Measurements from ENCODE around the gene NRG3. TPM values are rescaled to one million over a fixed set of nuclear protein-coding genes. Genes with fewer than 3 reads are reported as not detected.

Gene NRG3
- total and polyA plus RNA-seq, 3 donors from 2014 or later: 2.7 to 3.9 (median 2.7) TPM

- intact Hi-C loops (cut with DNase I; ENCODE audit: low total_unique reads): no loop called here
- 67 to 75% methylated on average over 3 of the region's 3 CpGs for WGBS, 2 donors
- no peaks in the 10 kb centered on the region for H3K4me1 ChIP-seq
- no peaks in the 10 kb centered on the region for H3K27me3 ChIP-seq
- TF ChIP-seq CTCF (IDR thresholded peaks at IDR 0.05) (no peak), POLR2A (IDR thresholded peaks at IDR 0.05) (no peak)
- H3K4me3 ChIP-seq: no peak overlapping the region
- no peak overlapping the region for H3K27ac ChIP-seq
- no peaks in the 10 kb centered on the region for H3K36me3 ChIP-seq (ENCODE audit: low read depth, missing control alignments)
- no peaks in the 10 kb centered on the region for H3K9me3 ChIP-seq
- DNase-seq: no peak
Observed at GRCh38 chr10:82318534-82318933, 443.5 kb downstream of the NRG3 start.

- no peaks in the 10 kb centered on the region for H3K9me3 ChIP-seq
- H3K4me1 ChIP-seq: no peaks in the 10 kb centered on the region
- DNase-seq: no peak
- no peaks in the 10 kb centered on the region for H3K36me3 ChIP-seq (ENCODE audit: low read depth, missing control alignments)
- H3K27ac ChIP-seq: no peak overlapping the region
- WGBS, 2 donors: 82 to 94% methylated on average over 5 of the region's 5 CpGs
- no peak for TF ChIP-seq CTCF (IDR thresholded peaks at IDR 0.05)
- no peak for TF ChIP-seq POLR2A (IDR thresholded peaks at IDR 0.05)
- no peak overlapping the region for H3K4me3 ChIP-seq
- intact Hi-C loops (cut with DNase I; ENCODE audit: low total_unique reads): no loop called here
- H3K27me3 ChIP-seq: no peaks in the 10 kb centered on the region
Observed at GRCh38 chr10:82319074-82319473, 444.1 kb downstream of the NRG3 start.

- DNase-seq: no peak
- 56 to 80% methylated on average over 1 of the region's 1 CpG for WGBS, 2 donors
- H3K36me3 ChIP-seq (ENCODE audit: low read depth, missing control alignments): no peaks in the 10 kb centered on the region
- no peak overlapping the region for H3K27ac ChIP-seq
- intact Hi-C loops (cut with DNase I; ENCODE audit: low total_unique reads): no loop called here
- no peaks in the 10 kb centered on the region for H3K27me3 ChIP-seq
- no peaks in the 10 kb centered on the region for H3K4me1 ChIP-seq
- TF ChIP-seq CTCF (IDR thresholded peaks at IDR 0.05) (no peak), POLR2A (IDR thresholded peaks at IDR 0.05) (no peak)
- no peak overlapping the region for H3K4me3 ChIP-seq
- no peaks in the 10 kb centered on the region for H3K9me3 ChIP-seq
Observed at GRCh38 chr10:82319562-82319961, 444.6 kb downstream of the NRG3 start.

GRCh38 chr10:82321724-82322123 is 446.7 kb downstream of the NRG3 start:
- no peak overlapping the region for H3K4me3 ChIP-seq
- no peaks in the 10 kb centered on the region for H3K27me3 ChIP-seq
- DNase-seq: no peak
- no peaks in the 10 kb centered on the region for H3K9me3 ChIP-seq
- no peaks in the 10 kb centered on the region for H3K36me3 ChIP-seq (ENCODE audit: low read depth, missing control alignments)
- intact Hi-C loops (cut with DNase I; ENCODE audit: low total_unique reads): no loop called here
- no peaks in the 10 kb centered on the region for H3K4me1 ChIP-seq
- TF ChIP-seq POLR2A (IDR thresholded peaks at IDR 0.05) (no peak), CTCF (IDR thresholded peaks at IDR 0.05) (no peak)
- H3K27ac ChIP-seq: no peak overlapping the region

- Histone ChIP-seq H3K27ac (no peak overlapping the region), H3K4me1 (no peaks in the 10 kb centered on the region), H3K36me3 (ENCODE audit: low read depth, missing control alignments) (no peaks in the 10 kb centered on the region), H3K4me3 (no peak overlapping the region), H3K9me3 (no peaks in the 10 kb centered on the region), H3K27me3 (no peaks in the 10 kb centered on the region)
- TF ChIP-seq POLR2A (IDR thresholded peaks at IDR 0.05) (no peak), CTCF (IDR thresholded peaks at IDR 0.05) (no peak)
- DNase-seq: no peak
- 83 to 89% methylated on average over 2 of the region's 2 CpGs for WGBS, 2 donors
- intact Hi-C loops (cut with DNase I; ENCODE audit: low total_unique reads): no loop called here
Observed at GRCh38 chr10:82331716-82332115, 456.7 kb downstream of the NRG3 start.

Measured in testis (tissue), 3 donors.